Glutamatergic neuron (in vitro differentiated cells): ENCODE data around the gene SS18L1. TPM values are rescaled to one million over a fixed set of nuclear protein-coding genes. Genes with fewer than 3 reads are reported as not detected.

ENCODE experiments used
- DNase-seq: peaks from one replicate; pipeline ENCODE4 v3.0.0; 2022
- H3K27ac Mint-ChIP-seq: one replicate; pipeline ENCODE4 v1.8.0; 2020; ENCODE audit warnings: mild to moderate bottlenecking, mixed read lengths, inconsistent platforms; ENCODE audit not compliant: unreplicated experiment
- H3K27me3 Mint-ChIP-seq: one replicate; pipeline ENCODE4 v1.8.0; 2020; ENCODE audit warnings: mild to moderate bottlenecking, moderate library complexity, mixed read lengths, inconsistent platforms; ENCODE audit not compliant: unreplicated experiment
- H3K36me3 Mint-ChIP-seq: one replicate; pipeline ENCODE4 v1.8.0; 2020; ENCODE audit warnings: mild to moderate bottlenecking, mixed read lengths, inconsistent platforms; ENCODE audit not compliant: unreplicated experiment
- H3K4me1 Mint-ChIP-seq: one replicate; pipeline ENCODE4 v1.8.0; 2020; ENCODE audit warnings: mild to moderate bottlenecking, low read depth, mixed read lengths, inconsistent platforms; ENCODE audit not compliant: unreplicated experiment
- H3K4me3 Mint-ChIP-seq: one replicate; pipeline ENCODE4 v1.8.0; 2020; ENCODE audit warnings: mild to moderate bottlenecking, mixed read lengths, inconsistent platforms; ENCODE audit not compliant: unreplicated experiment
- H3K9me3 Mint-ChIP-seq: one replicate; pipeline ENCODE4 v1.8.0; 2020; ENCODE audit warnings: mild to moderate bottlenecking, moderate library complexity, mixed read lengths, inconsistent platforms; ENCODE audit not compliant: unreplicated experiment
- total RNA-seq: library from RNA; stranded (reverse); fragmentation: NEBNext Ultra II Directional; extraction: Animal tissue kit (Norgen Biotek cat#: 25700); gene quantifications from one replicate; pipeline ENCODE4 v1.2.1, GENCODE V29; 2021; ENCODE audit not compliant: unreplicated experiment
- TF ChIP-seq, protein P1 (sequence below): fragments of 200-600 bp; sonication (generic); IDR thresholded peaks from one replicate; pipeline ENCODE4 v1.5.0; 2021; ENCODE audit not compliant: partially characterized antibody, unreplicated experiment

Gene SS18L1
- total RNA-seq, 1 donor from 2014 or later, result 50.4 TPM

DNA sequence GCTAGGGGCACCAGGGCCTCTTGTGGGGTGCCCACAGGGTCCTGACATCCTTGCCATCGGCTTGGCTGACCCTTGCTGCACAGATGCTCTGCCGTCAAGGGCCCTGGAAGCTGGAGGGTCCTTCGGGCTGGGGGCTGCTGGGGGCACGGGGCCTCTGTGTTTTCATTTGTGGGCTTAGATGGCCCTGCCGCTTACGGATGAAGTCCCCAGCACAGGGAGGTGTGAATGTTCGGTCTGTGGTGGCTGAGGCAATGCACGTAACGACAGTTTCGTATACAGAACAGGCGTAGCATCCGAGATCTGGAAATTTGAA, 14.5 kb downstream of the SS18L1 start:
- TF ChIP-seq, protein P1, sequence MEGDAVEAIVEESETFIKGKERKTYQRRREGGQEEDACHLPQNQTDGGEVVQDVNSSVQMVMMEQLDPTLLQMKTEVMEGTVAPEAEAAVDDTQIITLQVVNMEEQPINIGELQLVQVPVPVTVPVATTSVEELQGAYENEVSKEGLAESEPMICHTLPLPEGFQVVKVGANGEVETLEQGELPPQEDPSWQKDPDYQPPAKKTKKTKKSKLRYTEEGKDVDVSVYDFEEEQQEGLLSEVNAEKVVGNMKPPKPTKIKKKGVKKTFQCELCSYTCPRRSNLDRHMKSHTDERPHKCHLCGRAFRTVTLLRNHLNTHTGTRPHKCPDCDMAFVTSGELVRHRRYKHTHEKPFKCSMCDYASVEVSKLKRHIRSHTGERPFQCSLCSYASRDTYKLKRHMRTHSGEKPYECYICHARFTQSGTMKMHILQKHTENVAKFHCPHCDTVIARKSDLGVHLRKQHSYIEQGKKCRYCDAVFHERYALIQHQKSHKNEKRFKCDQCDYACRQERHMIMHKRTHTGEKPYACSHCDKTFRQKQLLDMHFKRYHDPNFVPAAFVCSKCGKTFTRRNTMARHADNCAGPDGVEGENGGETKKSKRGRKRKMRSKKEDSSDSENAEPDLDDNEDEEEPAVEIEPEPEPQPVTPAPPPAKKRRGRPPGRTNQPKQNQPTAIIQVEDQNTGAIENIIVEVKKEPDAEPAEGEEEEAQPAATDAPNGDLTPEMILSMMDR, result no peak
- peaks cover 18% of the 10 kb centered on the region for H3K36me3 Mint-ChIP-seq
- DNase-seq, result no peak
- peaks cover 18% of the 10 kb centered on the region for H3K9me3 Mint-ChIP-seq
- peaks cover 26% of the 10 kb centered on the region for H3K4me1 Mint-ChIP-seq
- no peak overlapping the region for H3K27ac Mint-ChIP-seq
- peaks cover 4% of the 10 kb centered on the region for H3K27me3 Mint-ChIP-seq
- H3K4me3 Mint-ChIP-seq, result no peak overlapping the region

DNA sequence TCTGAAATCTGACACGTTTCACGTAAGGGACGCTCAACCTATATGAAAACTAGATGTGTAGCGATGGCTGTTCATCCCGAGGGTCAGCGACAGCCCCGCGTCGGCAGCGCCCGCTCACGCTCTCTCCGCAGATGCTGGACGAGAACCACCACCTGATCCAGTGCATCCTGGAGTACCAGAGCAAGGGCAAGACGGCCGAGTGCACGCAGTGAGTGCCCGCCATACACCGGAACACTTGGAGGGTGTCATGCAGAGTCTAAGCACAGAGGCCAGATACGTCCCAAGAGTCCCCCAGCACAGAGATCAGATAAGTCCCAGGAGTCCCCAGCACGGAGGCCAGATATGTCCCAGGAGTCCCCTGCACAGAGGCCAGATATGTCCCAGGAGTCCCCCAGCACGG, 15.0 kb downstream of the SS18L1 start:
- H3K9me3 Mint-ChIP-seq, result peaks cover 18% of the 10 kb centered on the region
- no peak overlapping the region for H3K27ac Mint-ChIP-seq
- H3K27me3 Mint-ChIP-seq, result peaks cover 4% of the 10 kb centered on the region
- peaks cover 26% of the 10 kb centered on the region for H3K4me1 Mint-ChIP-seq
- peaks cover 15% of the 10 kb centered on the region for H3K36me3 Mint-ChIP-seq
- TF ChIP-seq, protein P1, result no peak
- DNase-seq, result no peak
- H3K4me3 Mint-ChIP-seq, result peak overlapping the region; percentile 25

DNA sequence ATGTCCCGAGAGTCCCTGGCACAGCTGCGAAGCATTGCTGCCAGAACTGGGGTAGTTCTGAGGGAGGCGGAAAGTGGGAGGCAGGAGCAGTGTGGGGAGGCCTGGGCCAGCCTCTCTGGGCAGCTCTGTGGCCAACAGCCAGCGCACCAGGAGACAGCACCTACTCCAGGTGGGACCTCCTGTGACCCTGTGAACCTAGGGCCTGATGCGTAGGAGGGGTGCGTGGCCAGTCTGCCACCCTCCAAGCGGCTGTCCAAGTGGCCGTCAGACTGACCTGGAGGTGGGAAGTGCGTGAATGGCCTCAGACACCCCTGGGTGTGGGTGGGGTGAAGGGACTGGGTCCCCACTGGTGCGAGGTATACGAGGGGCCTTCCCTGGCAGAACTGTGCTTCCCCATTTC, 15.5 kb downstream of the SS18L1 start:
- TF ChIP-seq, protein P1, result no peak
- Mint-ChIP-seq H3K4me3 (no peak overlapping the region), H3K36me3 (peaks cover 10% of the 10 kb centered on the region), H3K27ac (no peak overlapping the region), H3K9me3 (peaks cover 14% of the 10 kb centered on the region), H3K4me1 (peaks cover 26% of the 10 kb centered on the region), H3K27me3 (peaks cover 4% of the 10 kb centered on the region)
- DNase-seq, result no peak

DNA sequence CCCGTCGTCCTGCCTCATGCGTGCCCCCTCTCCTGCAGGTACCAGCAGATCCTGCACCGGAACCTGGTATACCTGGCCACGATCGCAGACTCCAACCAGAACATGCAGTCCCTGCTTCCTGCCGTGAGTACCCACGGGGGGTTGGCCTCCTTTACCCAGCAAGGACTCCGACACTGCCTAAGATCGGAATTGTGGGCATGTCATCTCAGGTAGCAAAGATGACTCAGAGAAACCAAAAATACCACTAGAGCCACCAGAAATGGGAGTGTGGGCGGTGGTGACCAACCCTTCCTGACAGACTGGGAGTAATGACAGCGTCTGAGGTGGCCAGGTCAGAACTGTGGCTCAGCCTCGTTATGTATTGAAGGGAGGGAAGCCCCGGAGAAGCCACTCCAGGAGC, 16.3 kb downstream of the SS18L1 start:
- H3K4me3 Mint-ChIP-seq, result no peak overlapping the region
- DNase-seq, result no peak
- H3K27ac Mint-ChIP-seq, result no peak overlapping the region

DNA sequence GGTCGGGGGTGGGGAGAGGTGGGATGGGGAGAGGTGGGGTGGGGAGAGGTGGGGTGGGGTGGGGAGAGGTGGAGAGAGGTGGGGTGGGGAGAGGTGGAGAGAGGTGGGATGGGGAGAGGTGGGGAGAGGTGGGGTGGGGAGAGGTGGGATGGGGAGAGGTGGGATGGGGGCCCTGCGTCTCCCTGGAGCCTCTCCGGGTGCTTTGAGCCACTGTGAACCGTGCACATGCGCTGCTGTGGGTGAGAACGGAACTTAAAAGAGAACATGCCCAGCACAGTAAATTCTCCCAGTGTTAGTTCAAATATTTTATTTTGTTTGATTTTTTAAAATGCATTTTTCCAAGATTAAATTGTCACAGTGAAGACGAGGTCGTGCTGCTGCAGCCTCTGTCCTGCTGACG, 16.7 kb downstream of the SS18L1 start:
- Mint-ChIP-seq H3K9me3 (peaks cover 7% of the 10 kb centered on the region), H3K36me3 (no peaks in the 10 kb centered on the region), H3K4me3 (no peak overlapping the region), H3K27me3 (peaks cover 5% of the 10 kb centered on the region), H3K4me1 (peaks cover 21% of the 10 kb centered on the region), H3K27ac (no peak overlapping the region)
- DNase-seq, result no peak
- TF ChIP-seq, protein P1, result no peak

More for the DNA sequence above, 16.3 kb downstream of the SS18L1 start:
- H3K27me3 Mint-ChIP-seq, result peaks cover 4% of the 10 kb centered on the region
- peaks cover 8% of the 10 kb centered on the region for H3K9me3 Mint-ChIP-seq
- peaks cover 2% of the 10 kb centered on the region for H3K36me3 Mint-ChIP-seq
- peaks cover 22% of the 10 kb centered on the region for H3K4me1 Mint-ChIP-seq
- TF ChIP-seq, protein P1, result no peak
